HG02798 (cell line): ENCODE measurements around the gene TMEM126B.
A peak's percentile ranks its signal among the peaks of the same experiment; 100 is the strongest.
"Not testable (repeated sequence)": the region's sequence is repeated elsewhere in the genome, so short reads cannot be mapped to it uniquely, and the experiment has no call there.

Experiments used
- ATAC-seq: cut with Tn5 transposase; IDR thresholded peaks from one replicate; pipeline ENCODE4 v1.9.1; 2021; ENCODE audit warnings: mild to moderate bottlenecking; ENCODE audit not compliant: unreplicated experiment, poor library complexity

The TMEM126B gene

GRCh38 chr11:85647078-85647477, 18.7 kb downstream of the TMEM126B start:
- ATAC-seq: no peak

GRCh38 chr11:85647604-85648299, 19.4 kb downstream of the TMEM126B start, which contains the start of gene TMEM126A:
Gene TMEM126A (plus strand): TSS chr11:85647967. CDS start chr11:85650256, 2,289 bp downstream.
- ATAC-seq: peak; percentile 100

- no peak for ATAC-seq
Measured at GRCh38 chr11:85651118-85651517, 22.7 kb downstream of the TMEM126B start.

GRCh38 chr11:85652786-85653447, 24.5 kb downstream of the TMEM126B start:
- ATAC-seq: no peak

- not testable (repeated sequence) for ATAC-seq
Measured at GRCh38 chr11:85654343-85654742, 25.9 kb downstream of the TMEM126B start.

GRCh38 chr11:85656777-85657176, 28.4 kb downstream of the TMEM126B start:
- ATAC-seq: no peak

GRCh38 chr11:85658180-85658579, 29.8 kb downstream of the TMEM126B start:
- ATAC-seq: no peak

GRCh38 chr11:85661972-85662664, 33.7 kb downstream of the TMEM126B start:
- no peak for ATAC-seq

GRCh38 chr11:85663080-85663752, 34.8 kb downstream of the TMEM126B start:
- ATAC-seq: no peak

- ATAC-seq: peak; percentile 73
Measured at GRCh38 chr11:85663753-85664614, 35.6 kb downstream of the TMEM126B start.

- peak; percentile 92 for ATAC-seq
Measured at GRCh38 chr11:85664615-85665481, 36.5 kb downstream of the TMEM126B start, which contains the start of gene CREBZF. Gene CREBZF (minus strand): TSS chr11:85665129. CDS start chr11:85664875, 254 bp downstream.

GRCh38 chr11:85665733-85666132, 37.3 kb downstream of the TMEM126B start:
- no peak for ATAC-seq

- no peak for ATAC-seq
Measured at GRCh38 chr11:85666687-85667086, 38.3 kb downstream of the TMEM126B start.

- ATAC-seq: no peak
Measured at GRCh38 chr11:85668157-85668556, 39.8 kb downstream of the TMEM126B start.

GRCh38 chr11:85670949-85671663, 42.7 kb downstream of the TMEM126B start:
- not testable (repeated sequence) for ATAC-seq

- ATAC-seq: no peak
Measured at GRCh38 chr11:85672105-85672902, 43.9 kb downstream of the TMEM126B start.

GRCh38 chr11:85673393-85673792, 45.0 kb downstream of the TMEM126B start:
- ATAC-seq: no peak
